ENCODE data around the gene PRKCB.

GRCh38 chr16:24149102-24149501 is 313.3 kb downstream of the PRKCB start:
- no peak for TF ChIP-seq EZH2 (IDR thresholded peaks at IDR 0.05; ENCODE audit: low read depth, low read length, severe bottlenecking)
- no peak for TF ChIP-seq POLR2A (IDR thresholded peaks at IDR 0.05; ENCODE audit: control extremely low read depth in 1 of 2, low read depth in 2 of 2, low read length in 2 of 2)
- TF ChIP-seq, protein P1, sequence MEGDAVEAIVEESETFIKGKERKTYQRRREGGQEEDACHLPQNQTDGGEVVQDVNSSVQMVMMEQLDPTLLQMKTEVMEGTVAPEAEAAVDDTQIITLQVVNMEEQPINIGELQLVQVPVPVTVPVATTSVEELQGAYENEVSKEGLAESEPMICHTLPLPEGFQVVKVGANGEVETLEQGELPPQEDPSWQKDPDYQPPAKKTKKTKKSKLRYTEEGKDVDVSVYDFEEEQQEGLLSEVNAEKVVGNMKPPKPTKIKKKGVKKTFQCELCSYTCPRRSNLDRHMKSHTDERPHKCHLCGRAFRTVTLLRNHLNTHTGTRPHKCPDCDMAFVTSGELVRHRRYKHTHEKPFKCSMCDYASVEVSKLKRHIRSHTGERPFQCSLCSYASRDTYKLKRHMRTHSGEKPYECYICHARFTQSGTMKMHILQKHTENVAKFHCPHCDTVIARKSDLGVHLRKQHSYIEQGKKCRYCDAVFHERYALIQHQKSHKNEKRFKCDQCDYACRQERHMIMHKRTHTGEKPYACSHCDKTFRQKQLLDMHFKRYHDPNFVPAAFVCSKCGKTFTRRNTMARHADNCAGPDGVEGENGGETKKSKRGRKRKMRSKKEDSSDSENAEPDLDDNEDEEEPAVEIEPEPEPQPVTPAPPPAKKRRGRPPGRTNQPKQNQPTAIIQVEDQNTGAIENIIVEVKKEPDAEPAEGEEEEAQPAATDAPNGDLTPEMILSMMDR (IDR thresholded peaks at IDR 0.05; ENCODE audit: control extremely low read depth in 1 of 3, insufficient read depth in 1 of 3, low read depth in 1 of 3, low read length in 3 of 3) = no peak
- TF ChIP-seq ZNF274 (IDR thresholded peaks at IDR 0.05; ENCODE audit: borderline replicate concordance, extremely low read depth, low read length) = no peak
- TF ChIP-seq, protein P2, sequence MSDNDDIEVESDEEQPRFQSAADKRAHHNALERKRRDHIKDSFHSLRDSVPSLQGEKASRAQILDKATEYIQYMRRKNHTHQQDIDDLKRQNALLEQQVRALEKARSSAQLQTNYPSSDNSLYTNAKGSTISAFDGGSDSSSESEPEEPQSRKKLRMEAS (IDR thresholded peaks at IDR 0.05) = no peak
- TF ChIP-seq TAF1 (IDR thresholded peaks at IDR 0.05; ENCODE audit: low read depth, low read length) = no peak
- no peak for TF ChIP-seq POLR2AphosphoS5 (IDR thresholded peaks at IDR 0.05; ENCODE audit: low read depth, low read length)
- TF ChIP-seq ATF2 (IDR thresholded peaks at IDR 0.05; ENCODE audit: low read length) = no peak
- TF ChIP-seq, protein P3, sequence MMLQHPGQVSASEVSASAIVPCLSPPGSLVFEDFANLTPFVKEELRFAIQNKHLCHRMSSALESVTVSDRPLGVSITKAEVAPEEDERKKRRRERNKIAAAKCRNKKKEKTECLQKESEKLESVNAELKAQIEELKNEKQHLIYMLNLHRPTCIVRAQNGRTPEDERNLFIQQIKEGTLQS (IDR thresholded peaks at IDR 0.05; ENCODE audit: insufficient read depth, low read depth, low read length) = no peak
- TF ChIP-seq CEBPB (IDR thresholded peaks at IDR 0.05; ENCODE audit: low read depth, low read length) = no peak
- no peak for TF ChIP-seq PHF8 (conservative IDR thresholded peaks at IDR 0.05; ENCODE audit: low read depth, low read length)
